ENCODE measurements around the gene KCNIP4. TPM values are rescaled to one million over a fixed set of nuclear protein-coding genes. Genes with fewer than 3 reads are reported as not detected.

The KCNIP4 gene
- total RNA-seq, 1 donor: not detected

DNA sequence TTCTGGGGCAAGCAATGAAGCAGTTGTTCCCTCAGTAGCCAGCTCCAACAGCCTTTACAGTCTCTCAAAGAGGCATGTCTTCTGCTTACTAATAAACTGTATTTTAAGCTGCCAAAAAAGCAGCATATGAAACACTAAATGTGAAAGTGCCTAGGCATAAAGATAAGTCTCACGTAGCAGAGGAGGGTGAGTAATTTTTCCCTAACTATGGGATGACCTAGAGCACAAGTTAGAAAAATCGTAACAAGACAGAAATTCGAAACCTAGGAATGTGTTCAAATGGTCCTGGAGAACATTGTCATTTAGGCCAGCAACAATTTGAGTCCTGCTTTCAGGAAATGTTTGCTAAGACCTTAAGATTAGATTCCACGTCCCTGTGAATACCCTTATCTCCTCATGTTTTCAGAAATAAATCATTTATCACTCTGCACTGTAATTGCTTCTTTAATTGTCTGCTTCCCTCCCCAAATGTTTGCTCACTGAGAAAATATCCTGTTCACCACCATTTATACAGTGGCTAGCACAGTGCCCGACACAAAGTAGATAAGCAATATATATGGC, 222.2 kb downstream of the KCNIP4 start:
- no peak for DNase-seq (ENCODE audit: insufficient read length, low spot score, missing footprints)
- Histone ChIP-seq H3K4me3 (ENCODE audit: insufficient read depth, low read length) (no peak overlapping the region), H3K4me2 (ENCODE audit: insufficient read depth, low read length) (no peak overlapping the region), H4K20me1 (ENCODE audit: insufficient read depth, low read length) (no peaks in the 10 kb centered on the region), H3K9me3 (ENCODE audit: low read depth, low read length) (no peaks in the 10 kb centered on the region), H3K27me3 (ENCODE audit: insufficient read depth, low read length) (no peaks in the 10 kb centered on the region), H3K4me1 (ENCODE audit: insufficient read depth, low read length) (no peaks in the 10 kb centered on the region), H3K27ac (ENCODE audit: low read depth, low read length) (no peak overlapping the region), H2AFZ (ENCODE audit: low read length) (no peak overlapping the region), H3K79me2 (ENCODE audit: insufficient read depth, low read length) (no peaks in the 10 kb centered on the region), H3K36me3 (ENCODE audit: insufficient read depth, low read length) (no peaks in the 10 kb centered on the region)
- TF ChIP-seq CTCF (IDR thresholded peaks at IDR 0.05; ENCODE audit: extremely low read depth, low read depth, low read length): no peak

GRCh38 chr4:21722157-21722839, 226.3 kb downstream of the KCNIP4 start:
- DNase-seq (ENCODE audit: insufficient read length, low spot score, missing footprints): no peak
- H3K4me1 ChIP-seq (ENCODE audit: insufficient read depth, low read length): no peaks in the 10 kb centered on the region
- no peak for TF ChIP-seq CTCF (IDR thresholded peaks at IDR 0.05; ENCODE audit: extremely low read depth, low read depth, low read length)
- no peaks in the 10 kb centered on the region for H3K27me3 ChIP-seq (ENCODE audit: insufficient read depth, low read length)
- H4K20me1 ChIP-seq (ENCODE audit: insufficient read depth, low read length): no peaks in the 10 kb centered on the region
- H3K4me3 ChIP-seq (ENCODE audit: insufficient read depth, low read length): no peak overlapping the region
- no peaks in the 10 kb centered on the region for H3K9me3 ChIP-seq (ENCODE audit: low read depth, low read length)
- H2AFZ ChIP-seq (ENCODE audit: low read length): no peak overlapping the region
- no peaks in the 10 kb centered on the region for H3K36me3 ChIP-seq (ENCODE audit: insufficient read depth, low read length)
- no peak overlapping the region for H3K27ac ChIP-seq (ENCODE audit: low read depth, low read length)
- no peak overlapping the region for H3K4me2 ChIP-seq (ENCODE audit: insufficient read depth, low read length)
- no peaks in the 10 kb centered on the region for H3K79me2 ChIP-seq (ENCODE audit: insufficient read depth, low read length)

- Histone ChIP-seq H3K27ac (ENCODE audit: low read depth, low read length) (no peak overlapping the region), H3K4me1 (ENCODE audit: insufficient read depth, low read length) (no peaks in the 10 kb centered on the region), H3K27me3 (ENCODE audit: insufficient read depth, low read length) (no peaks in the 10 kb centered on the region), H3K79me2 (ENCODE audit: insufficient read depth, low read length) (no peaks in the 10 kb centered on the region), H3K4me3 (ENCODE audit: insufficient read depth, low read length) (no peak overlapping the region), H2AFZ (ENCODE audit: low read length) (no peak overlapping the region), H3K36me3 (ENCODE audit: insufficient read depth, low read length) (no peaks in the 10 kb centered on the region), H4K20me1 (ENCODE audit: insufficient read depth, low read length) (no peaks in the 10 kb centered on the region), H3K4me2 (ENCODE audit: insufficient read depth, low read length) (no peak overlapping the region), H3K9me3 (ENCODE audit: low read depth, low read length) (no peaks in the 10 kb centered on the region)
- no peak for DNase-seq (ENCODE audit: insufficient read length, low spot score, missing footprints)
- TF ChIP-seq CTCF (IDR thresholded peaks at IDR 0.05; ENCODE audit: extremely low read depth, low read depth, low read length): no peak
Observed at GRCh38 chr4:21716531-21716930, 232.0 kb downstream of the KCNIP4 start.

GRCh38 chr4:21710179-21710835, 238.3 kb downstream of the KCNIP4 start:
- Histone ChIP-seq H3K36me3 (ENCODE audit: insufficient read depth, low read length) (no peaks in the 10 kb centered on the region), H4K20me1 (ENCODE audit: insufficient read depth, low read length) (no peaks in the 10 kb centered on the region), H3K27me3 (ENCODE audit: insufficient read depth, low read length) (no peaks in the 10 kb centered on the region), H3K4me1 (ENCODE audit: insufficient read depth, low read length) (no peaks in the 10 kb centered on the region), H2AFZ (ENCODE audit: low read length) (no peak overlapping the region), H3K9me3 (ENCODE audit: low read depth, low read length) (no peaks in the 10 kb centered on the region), H3K4me3 (ENCODE audit: insufficient read depth, low read length) (no peak overlapping the region), H3K27ac (ENCODE audit: low read depth, low read length) (no peak overlapping the region), H3K79me2 (ENCODE audit: insufficient read depth, low read length) (no peaks in the 10 kb centered on the region), H3K4me2 (ENCODE audit: insufficient read depth, low read length) (no peak overlapping the region)
- no peak for TF ChIP-seq CTCF (IDR thresholded peaks at IDR 0.05; ENCODE audit: extremely low read depth, low read depth, low read length)
- no peak for DNase-seq (ENCODE audit: insufficient read length, low spot score, missing footprints)
